ENCODE results near the gene TSACC.

DNA sequence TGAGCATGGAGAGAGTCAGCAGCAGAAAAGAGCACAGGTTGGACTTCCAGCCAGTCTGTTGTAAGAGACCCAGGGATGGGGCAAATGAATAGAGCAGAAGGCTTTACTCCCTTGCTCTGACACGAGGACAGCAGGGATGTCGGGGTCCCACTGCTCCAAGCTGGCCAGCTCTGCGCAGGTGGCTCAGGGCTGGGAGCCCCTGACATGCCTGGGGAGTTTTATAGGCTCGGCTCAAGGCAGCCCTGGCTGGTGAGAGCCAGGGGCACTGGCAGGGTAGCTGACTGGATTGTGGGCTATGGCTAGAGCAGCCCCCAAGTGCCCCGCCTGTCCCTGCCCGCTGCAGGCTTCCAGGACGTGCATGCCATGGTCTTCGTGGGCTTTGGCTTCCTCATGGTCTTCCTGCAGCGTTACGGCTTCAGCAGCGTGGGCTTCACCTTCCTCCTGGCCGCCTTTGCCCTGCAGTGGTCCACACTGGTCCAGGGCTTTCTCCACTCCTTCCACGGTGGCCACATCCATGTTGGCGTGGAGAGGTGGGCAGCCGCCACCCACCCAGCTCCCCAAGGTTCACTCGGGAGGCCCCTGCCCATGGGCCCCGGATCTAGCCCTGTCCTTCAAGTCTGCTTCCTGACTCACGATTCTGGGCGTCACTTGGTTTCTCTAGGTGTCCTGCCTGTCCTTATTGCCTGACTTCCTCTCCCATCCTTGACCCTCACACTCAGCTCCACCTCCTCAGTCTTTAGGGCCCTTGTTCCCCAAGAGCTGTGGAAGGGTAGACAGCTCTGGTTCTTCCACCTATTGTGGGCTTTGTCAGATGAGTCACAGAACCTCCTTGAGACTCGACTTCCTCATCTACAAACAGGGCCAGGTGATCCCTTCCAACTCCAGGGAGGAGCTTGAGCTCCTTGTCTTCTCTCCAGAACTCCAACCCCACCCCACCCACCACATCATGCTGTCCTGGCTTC is 38.9 kb downstream of the TSACC start:
- TF ChIP-seq SUZ12 (IDR thresholded peaks at IDR 0.05; ENCODE audit: extremely low read depth, insufficient read depth, insufficient read length) = no peak
- no peak for TF ChIP-seq ZNF274 (IDR thresholded peaks at IDR 0.05; ENCODE audit: low read depth, low read length)

All from NT2/D1 (cell line).